Measurements from ENCODE around the gene MOB3B.

GRCh38 chr9:27495480-27496134, 34.0 kb downstream of the MOB3B start:
- TF ChIP-seq ARNT (IDR thresholded peaks at IDR 0.05) (no peak), L3MBTL2 (conservative IDR thresholded peaks at IDR 0.05) (no peak), BHLHE40 (IDR thresholded peaks at IDR 0.05; ENCODE audit: borderline replicate concordance) (no peak), PKNOX1 (IDR thresholded peaks at IDR 0.05) (no peak), SP1 (IDR thresholded peaks at IDR 0.05) (no peak)
